Body of pancreas (tissue), 4 donors: Measurements from ENCODE around the gene PHF13. TPM values are rescaled to one million over a fixed set of nuclear protein-coding genes. Genes with fewer than 3 reads are reported as not detected.

Experiments
- ATAC-seq: fragments of 150-250 bp; one replicate; pipeline ENCODE4 v1.9.1; 2016
- DNase-seq, 4 donors: peaks; one replicate each; pipeline ENCODE4 v3.0.0-alpha.2; 2019
- H3K27ac ChIP-seq, 4 donors: fragments of 200-600 bp; sonication (generic); 1 replicate in 3 of 4; 2 replicates in 1 of 4; pipeline versions ENCODE4 v1.5.1 to v1.6.1; 2016 to 2019; ENCODE audit warnings: mild to moderate bottlenecking in 1 of 4, mixed read lengths in 1 of 4, moderate library complexity in 1 of 4
- H3K27me3 ChIP-seq, 2 donors: fragments of 200-600 bp; sonication (generic); one replicate each; pipeline ENCODE4 v1.6.0; 2016; ENCODE audit warnings: mild to moderate bottlenecking in 1 of 2
- H3K36me3 ChIP-seq, 2 donors: fragments of 200-600 bp; sonication (generic); replicated peaks in 1 of 2; 2 replicates each; pipeline ENCODE4 v1.5.1; 2016; ENCODE audit warnings: low read depth in 2 of 2; ENCODE audit not compliant: insufficient read depth in 1 of 2
- H3K4me1 ChIP-seq: fragments of 200-600 bp; sonication (generic); one replicate; pipeline ENCODE4 v1.6.0; 2016
- H3K4me3 ChIP-seq, 2 donors: fragments of 200-600 bp; sonication (generic); 1 replicate in 1 of 2; 2 replicates in 1 of 2; pipeline ENCODE4 v1.5.1; 2016 to 2019
- H3K9me3 ChIP-seq, 3 donors: fragments of 200-600 bp; sonication (generic); 1 replicate in 2 of 3; 2 replicates in 1 of 3; pipeline ENCODE4 v1.5.1; 2016
- POLR2A ChIP-seq, 3 donors: fragments of 450-650 bp; IDR thresholded peaks; one replicate each; pipeline ENCODE4 v1.6.1; 2016; ENCODE audit warnings: antibody characterized with exemption in 3 of 3, mild to moderate bottlenecking in 2 of 3
- WGBS, 2 donors: methylation state at CpG; one replicate each; pipeline ENCODE4 v1.1.5; 2017; 5-methylcytosine and 5-hydroxymethylcytosine counted together
- intact Hi-C: fragments of 100-400 bp; cut with DNase I; formaldehyde crosslinking; loops from one replicate; pipeline ENCODE4 v1.15.1; 2023
- total RNA-seq, 2 donors: library from RNA; depleted of rRNA; stranded (reverse); fragments of >200 nt; gene quantifications; one replicate each; pipeline ENCODE4 v1.1.0, GENCODE V29; 2016
- TF ChIP-seq, protein P1 (sequence below), 7 experiments: fragments of 450-650 bp in 4 of 7; fragments of 200-600 bp in 3 of 7; sonication (generic) in 3 of 7; IDR thresholded peaks; one replicate each; pipeline ENCODE4 v1.5.1; 2016 to 2019; ENCODE audit warnings: antibody characterized with exemption in 7 of 7

Gene PHF13
- total RNA-seq, 2 donors from 2014 or later, result 6.2 to 9.6 TPM

DNA sequence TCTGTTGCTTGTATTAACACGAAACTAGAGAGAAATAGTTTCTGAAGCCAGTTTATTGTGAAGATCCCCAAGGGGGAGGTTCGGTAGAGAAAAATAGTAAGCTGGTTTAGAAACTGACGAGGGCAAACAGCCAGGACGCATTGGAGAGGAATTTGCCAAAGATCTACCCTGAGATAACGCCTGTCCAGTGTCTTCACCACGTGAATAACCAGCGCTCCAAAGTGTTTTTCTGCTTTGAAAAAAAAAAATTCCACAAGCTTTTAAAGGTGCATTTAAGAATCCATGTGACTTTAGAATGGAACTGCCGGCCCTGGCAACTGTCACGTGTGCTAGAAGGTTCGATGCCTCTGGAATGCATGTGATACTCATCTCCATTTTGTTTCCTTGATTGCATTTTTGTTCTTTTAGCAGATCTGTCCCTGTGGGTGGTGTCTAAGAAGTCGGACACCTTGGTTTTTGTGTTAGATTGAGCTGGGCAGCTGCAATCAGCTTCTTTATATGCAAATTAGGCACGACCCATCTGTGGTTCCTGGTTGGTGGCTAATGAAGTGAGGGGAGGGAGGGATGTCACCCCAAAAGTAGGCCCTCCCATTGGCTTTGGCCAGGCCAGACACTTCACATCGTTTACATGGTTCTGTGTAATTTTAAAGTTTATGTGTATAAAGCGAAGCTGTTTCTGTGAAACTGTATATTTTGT is 9.9 kb downstream of the PHF13 start:
- Histone ChIP-seq H3K4me3 (no peak overlapping the region), H3K27me3 (no peaks in the 10 kb centered on the region), H3K36me3 (peaks cover 0 to 10% of the 10 kb centered on the region in 2 donors), H3K9me3 (no peaks in the 10 kb centered on the region), H3K4me1 (peaks cover 27% of the 10 kb centered on the region), H3K27ac (no peak overlapping the region)
- ATAC-seq (no peak), DNase-seq (no peak)
- TF ChIP-seq, protein P1, sequence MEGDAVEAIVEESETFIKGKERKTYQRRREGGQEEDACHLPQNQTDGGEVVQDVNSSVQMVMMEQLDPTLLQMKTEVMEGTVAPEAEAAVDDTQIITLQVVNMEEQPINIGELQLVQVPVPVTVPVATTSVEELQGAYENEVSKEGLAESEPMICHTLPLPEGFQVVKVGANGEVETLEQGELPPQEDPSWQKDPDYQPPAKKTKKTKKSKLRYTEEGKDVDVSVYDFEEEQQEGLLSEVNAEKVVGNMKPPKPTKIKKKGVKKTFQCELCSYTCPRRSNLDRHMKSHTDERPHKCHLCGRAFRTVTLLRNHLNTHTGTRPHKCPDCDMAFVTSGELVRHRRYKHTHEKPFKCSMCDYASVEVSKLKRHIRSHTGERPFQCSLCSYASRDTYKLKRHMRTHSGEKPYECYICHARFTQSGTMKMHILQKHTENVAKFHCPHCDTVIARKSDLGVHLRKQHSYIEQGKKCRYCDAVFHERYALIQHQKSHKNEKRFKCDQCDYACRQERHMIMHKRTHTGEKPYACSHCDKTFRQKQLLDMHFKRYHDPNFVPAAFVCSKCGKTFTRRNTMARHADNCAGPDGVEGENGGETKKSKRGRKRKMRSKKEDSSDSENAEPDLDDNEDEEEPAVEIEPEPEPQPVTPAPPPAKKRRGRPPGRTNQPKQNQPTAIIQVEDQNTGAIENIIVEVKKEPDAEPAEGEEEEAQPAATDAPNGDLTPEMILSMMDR (IDR thresholded peaks at IDR 0.05), result no peak
- TF ChIP-seq POLR2A (IDR thresholded peaks at IDR 0.05), result no peak
- intact Hi-C loops, result no loop called here
- 81 to 84% methylated on average over 14 of the region's 14 CpGs for WGBS, 2 donors

DNA sequence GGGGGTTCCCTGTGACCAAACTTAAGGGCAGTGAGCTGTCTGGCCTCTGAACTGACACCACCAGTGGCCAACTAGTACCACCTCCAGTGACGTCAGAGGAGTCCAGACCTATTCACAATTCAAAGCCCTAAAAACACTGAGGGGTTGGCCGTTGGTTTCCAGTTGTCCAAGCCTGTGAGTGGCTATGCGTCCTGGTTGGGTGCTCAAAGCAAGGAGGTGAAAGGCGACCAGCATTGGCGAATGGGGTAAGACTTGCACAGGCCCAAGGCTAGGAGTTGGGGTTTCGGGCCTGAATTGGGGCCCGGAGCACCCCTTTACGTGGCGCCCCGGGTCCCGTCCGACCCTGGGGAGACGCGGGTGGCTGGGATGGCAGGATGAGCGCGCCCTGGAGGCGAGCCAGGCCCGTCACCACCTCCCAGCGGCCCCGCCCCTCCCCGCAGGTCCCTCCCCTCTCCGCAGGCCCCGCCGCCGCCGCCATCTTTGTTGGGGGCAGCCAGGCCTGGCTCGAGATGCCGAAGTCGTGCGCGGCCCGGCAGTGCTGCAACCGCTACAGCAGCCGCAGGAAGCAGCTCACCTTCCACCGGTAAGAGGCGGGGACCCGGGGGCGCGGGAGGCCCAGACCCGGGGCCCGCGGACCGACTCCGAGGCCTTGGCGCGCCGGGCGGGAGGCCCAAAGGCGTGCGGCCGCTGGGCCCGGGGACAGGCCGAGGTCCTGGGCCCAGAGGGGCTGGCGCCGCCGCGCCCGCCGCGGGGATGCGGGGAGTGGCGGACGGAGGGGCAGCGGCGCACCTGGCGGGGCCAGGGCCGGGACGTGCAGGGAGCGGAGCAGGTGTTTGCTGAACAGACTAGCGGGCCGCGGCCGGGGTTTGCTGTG is 11.4 kb downstream of the PHF13 start, which contains the start of gene THAP3:
Gene THAP3, plus strand, starts transcription at position 159 of the 874 bp plus-strand sequence. Its CDS starts 351 bp downstream, at position 510.
- Histone ChIP-seq H3K4me3 (peak within 1 kb of the TSS; percentile 27 to 51), H3K27me3 (no peaks in the 10 kb centered on the region), H3K4me1 (peaks cover 27% of the 10 kb centered on the region), H3K27ac (peak within 1 kb of the TSS; percentile 65 to 87 (median 84)), H3K36me3 (peaks cover 0 to 9% of the 10 kb centered on the region in 2 donors), H3K9me3 (no peaks in the 10 kb centered on the region)
- whole genome bisulfite sequencing, 2 donors, result 2 to 20% methylated on average over 1 to 54 of the region's 73 CpGs
- peak in 2 of 3 donors; percentile 15 to 52 for TF ChIP-seq POLR2A (IDR thresholded peaks at IDR 0.05)
- TF ChIP-seq, protein P1 (IDR thresholded peaks at IDR 0.05), result peak in 1 of 7 experiments; percentile 6
- intact Hi-C loops, result no loop called here
- ATAC-seq (peak; percentile 90), DNase-seq (peak; percentile 86 to 89 (median 88))

DNA sequence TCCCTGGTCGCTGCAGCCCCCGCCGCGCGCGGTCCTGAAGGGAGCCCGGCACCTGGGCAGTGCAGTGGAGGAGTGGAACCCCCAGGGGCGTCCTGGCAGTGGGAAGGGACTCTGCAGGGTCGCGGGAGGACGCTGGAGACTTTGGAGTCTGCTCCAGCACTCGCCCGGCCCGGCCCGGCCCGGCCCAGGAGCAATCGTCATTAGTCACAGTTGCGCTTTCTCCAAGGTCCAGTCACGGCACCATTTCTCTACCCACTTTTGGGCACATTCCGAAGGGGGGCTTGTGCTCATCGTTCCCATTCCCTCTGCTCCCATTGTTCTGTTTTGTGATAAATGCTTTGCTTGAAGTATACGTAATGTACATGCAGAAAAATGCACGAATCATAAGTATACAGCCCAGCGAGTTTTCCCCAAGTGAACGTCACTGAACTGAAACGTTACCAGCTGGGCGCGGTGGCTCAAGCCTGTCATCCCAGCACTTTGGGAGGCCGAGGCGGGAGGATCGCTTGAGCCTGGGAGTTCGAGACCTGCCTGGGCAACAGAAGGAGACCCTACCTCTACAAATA is 12.1 kb downstream of the PHF13 start:
- intact Hi-C loops, result no loop called here
- TF ChIP-seq, protein P1 (IDR thresholded peaks at IDR 0.05), result no peak
- TF ChIP-seq POLR2A (IDR thresholded peaks at IDR 0.05), result peak in 1 of 3 donors; percentile 27
- Histone ChIP-seq H3K27me3 (no peaks in the 10 kb centered on the region), H3K9me3 (no peaks in the 10 kb centered on the region), H3K4me1 (peaks cover 27% of the 10 kb centered on the region), H3K4me3 (peak overlapping the region; percentile 27 to 51), H3K27ac (peak overlapping the region; percentile 65 to 87 (median 84)), H3K36me3 (peaks cover 0 to 4% of the 10 kb centered on the region in 2 donors)
- peak; percentile 31 to 41 (median 36) for DNase-seq
- 0 to 2% methylated on average over 19 to 30 of the region's 32 CpGs for WGBS, 2 donors
- peak; percentile 38 for ATAC-seq

DNA sequence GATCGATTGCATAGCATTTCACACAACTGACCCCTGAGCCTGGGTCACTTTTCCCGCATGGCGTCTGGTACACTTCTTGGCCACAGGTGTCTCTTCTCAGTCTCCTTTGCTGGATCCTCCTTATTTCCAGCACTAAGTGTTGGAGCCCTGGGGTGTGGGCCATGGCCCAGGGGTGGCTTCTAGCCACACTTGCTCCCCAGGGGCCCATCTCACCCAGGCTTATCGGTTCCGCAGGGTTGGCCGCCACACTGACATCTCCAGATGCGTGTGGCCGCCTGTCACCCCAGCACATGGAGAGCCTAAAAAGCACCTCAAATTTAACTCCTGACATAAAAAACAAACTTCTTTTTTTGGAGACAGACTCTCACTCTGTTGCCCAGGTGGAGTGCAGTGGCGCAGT is 13.5 kb downstream of the PHF13 start:
- Histone ChIP-seq H3K36me3 (no peaks in the 10 kb centered on the region), H3K27ac (no peak overlapping the region), H3K27me3 (no peaks in the 10 kb centered on the region), H3K4me3 (no peak overlapping the region), H3K9me3 (no peaks in the 10 kb centered on the region), H3K4me1 (peaks cover 27% of the 10 kb centered on the region)
- WGBS, 2 donors, result 87 to 95% methylated on average over 4 to 9 of the region's 9 CpGs
- TF ChIP-seq, protein P1 (IDR thresholded peaks at IDR 0.05), result no peak
- no peak for TF ChIP-seq POLR2A (IDR thresholded peaks at IDR 0.05)
- ATAC-seq (no peak), DNase-seq (no peak)
- intact Hi-C loops, result no loop called here
